Measurements from ENCODE around the gene OR6J1.

GRCh38 chr14:22598896-22599244 lies 45.3 kb downstream of the OR6J1 start:
- TF ChIP-seq POLR2A (IDR thresholded peaks at IDR 0.05; ENCODE audit: low read depth, low read length) = no peak
- TF ChIP-seq TAF1 (IDR thresholded peaks at IDR 0.05; ENCODE audit: low read depth, low read length) = no peak
- TF ChIP-seq POLR2AphosphoS5 (IDR thresholded peaks at IDR 0.05; ENCODE audit: low read depth, low read length) = no peak
- no peak for TF ChIP-seq SPI1 (IDR thresholded peaks at IDR 0.05; ENCODE audit: low read depth, low read length)
- TF ChIP-seq POU2F2 (IDR thresholded peaks at IDR 0.05; ENCODE audit: low read depth, low read length) = no peak
- TF ChIP-seq PAX5 (IDR thresholded peaks at IDR 0.05; ENCODE audit: insufficient read depth, low read length, severe bottlenecking) = no peak
